Psoas muscle (tissue), 8 donors: ENCODE results near the gene PAFAH1B1. TPM values are rescaled to one million over a fixed set of nuclear protein-coding genes. Genes with fewer than 3 reads are reported as not detected.

Experiments used
- ATAC-seq, 4 donors: fragments of 200-7000 bp; cut with Tn5 transposase; one replicate each; pipeline ENCODE4 v1.9.1; 2020; ENCODE audit warnings: moderate library complexity in 3 of 4, mild to moderate bottlenecking in 2 of 4
- DNase-seq, 2 donors: peaks; one replicate each; pipeline ENCODE4 v3.0.0-alpha.2; 2020
- H3K27ac ChIP-seq: fragments of 200-600 bp; one replicate; pipeline ENCODE4 v1.8.0; 2022
- H3K27me3 ChIP-seq, 3 donors: fragments of 200-600 bp in 1 of 3; one replicate each; pipeline versions ENCODE4 v1.6.1 to v1.8.0; 2013 to 2022; ENCODE audit warnings: low read length in 2 of 3, mild to moderate bottlenecking in 2 of 3, moderate library complexity in 1 of 3; ENCODE audit not compliant: insufficient read depth in 3 of 3
- H3K36me3 ChIP-seq, 2 donors: fragments of 200-600 bp in 1 of 2; one replicate each; pipeline versions ENCODE4 v1.6.1 to v1.8.0; 2013 to 2022; ENCODE audit warnings: low read depth in 1 of 2, mild to moderate bottlenecking in 1 of 2, moderate library complexity in 1 of 2; ENCODE audit not compliant: insufficient read depth in 1 of 2
- H3K4me1 ChIP-seq: fragments of 200-600 bp; one replicate; pipeline ENCODE4 v1.8.0; 2022
- H3K4me3 ChIP-seq: fragments of 200-600 bp; one replicate; pipeline ENCODE4 v1.8.0; 2022; ENCODE audit warnings: mild to moderate bottlenecking
- H3K9me3 ChIP-seq: fragments of 200-600 bp; one replicate; pipeline ENCODE4 v1.8.0; 2022
- CTCF ChIP-seq: fragments of 200-600 bp; IDR thresholded peaks from one replicate; pipeline ENCODE4 v1.8.0; 2022; ENCODE audit warnings: antibody characterized with exemption
- whole genome bisulfite sequencing, 3 donors: extraction: QIAGEN DNeasy Blood & Tissue Kit; methylation state at CpG; one replicate each; pipeline versions ENCODE4 v1.1.6 to v1.1.7; 2013; 5-methylcytosine and 5-hydroxymethylcytosine counted together
- intact Hi-C, 2 donors: fragments of 100-400 bp; cut with DNase I; formaldehyde crosslinking; loops; one replicate each; pipeline versions ENCODE4 v1.11.0 to v1.14.2; 2022
- polyA plus RNA-seq, 3 donors: library from polyadenylated mRNA; stranded (reverse); fragments of 200-250 nt; gene quantifications; one replicate each; pipeline ENCODE4 v1.2.3, GENCODE V29; 2013
- total RNA-seq, 4 donors: library from RNA; stranded (reverse); fragmentation: NEBNext Ultra II Directional in 2 of 4; extraction: Animal tissue kit (Norgen Biotek cat#: 25700) in 2 of 4; gene quantifications; one replicate each; pipeline versions ENCODE4 v1.2.1 to v1.2.4, GENCODE V29; 2021 to 2023
- donor health status: healthy with polysubstance abuse.
- donor health status: DM: no; HTN: no; CAD: no; lungs with moderate emphysema.
- donor health status: Bipolar disorder and iron deficiency.
- donor health status: healthy.
- donor health status: DM: yes; HTN: yes; CAD: no.
- donor health status: DM: no; HTN: no; CAD: no.
- donor health status: DM: no; HTN: no; CAD: no.
- donor health status: DM: yes; HTN: yes; CAD: no.

PAFAH1B1 gene
- total and polyA plus RNA-seq, 7 donors = 43.8 to 168 (median 141) TPM

- peaks cover 59% of the 10 kb centered on the region for H3K4me1 ChIP-seq
- peak; percentile 86 to 95 for DNase-seq
- peak overlapping the region; percentile 91 for H3K27ac ChIP-seq
- no peaks in the 10 kb centered on the region for H3K9me3 ChIP-seq
- H3K36me3 ChIP-seq = peaks cover 3 to 14% of the 10 kb centered on the region in 2 donors
- H3K27me3 ChIP-seq = no peaks in the 10 kb centered on the region
- WGBS, 3 donors = 23 to 36% (median 23%) methylated on average over 10 to 13 of the region's 13 CpGs
- ATAC-seq = peak; percentile 66 to 71 (median 67)
- intact Hi-C loops = loop anchor here (2.0 to 10.0 kb wide), 5 partner anchors 21 to 291 kb away; partner anchors contain the start of gene METTL16 (in 2 of the 2)
- peak overlapping the region; percentile 82 for H3K4me3 ChIP-seq
- TF ChIP-seq CTCF = peak; percentile 53
Observed at GRCh38 chr17:2707721-2708584, 114.5 kb downstream of the PAFAH1B1 start.

- WGBS, 3 donors = 49 to 65% (median 54%) methylated on average over 20 to 21 of the region's 21 CpGs
- DNase-seq (peak in 1 of 2 donors; percentile 60), ATAC-seq (no peak)
- Histone ChIP-seq H3K27me3 (no peaks in the 10 kb centered on the region), H3K36me3 (peaks cover 0 to 7% of the 10 kb centered on the region in 2 donors), H3K4me1 (peaks cover 61% of the 10 kb centered on the region), H3K27ac (peak overlapping the region; percentile 91), H3K4me3 (peak overlapping the region; percentile 82), H3K9me3 (no peaks in the 10 kb centered on the region)
- intact Hi-C loops = loop anchor here (5.0 to 10.0 kb wide), 3 partner anchors 194 to 291 kb away; partner anchors contain the start of gene METTL16 (in 2 of the 2)
- TF ChIP-seq CTCF = no peak
Observed at GRCh38 chr17:2708585-2709182, 115.2 kb downstream of the PAFAH1B1 start.

GRCh38 chr17:2709183-2709661 lies 115.8 kb downstream of the PAFAH1B1 start:
- no peaks in the 10 kb centered on the region for H3K9me3 ChIP-seq
- DNase-seq (peak; percentile 56 to 65), ATAC-seq (no peak)
- intact Hi-C loops = loop anchor here (5.0 to 10.0 kb wide), 3 partner anchors 194 to 292 kb away; partner anchors contain the start of gene METTL16 (in 2 of the 2)
- H3K27me3 ChIP-seq = no peaks in the 10 kb centered on the region
- H3K4me3 ChIP-seq = peak overlapping the region; percentile 82
- WGBS, 3 donors = 25 to 44% (median 30%) methylated on average over 10 of the region's 10 CpGs
- TF ChIP-seq CTCF = no peak
- peaks cover 0 to 2% of the 10 kb centered on the region in 2 donors for H3K36me3 ChIP-seq
- H3K4me1 ChIP-seq = peaks cover 61% of the 10 kb centered on the region
- peak overlapping the region; percentile 91 for H3K27ac ChIP-seq

GRCh38 chr17:2710071-2710802 lies 116.8 kb downstream of the PAFAH1B1 start:
- Histone ChIP-seq H3K9me3 (no peaks in the 10 kb centered on the region), H3K27ac (peak overlapping the region; percentile 91), H3K4me1 (peaks cover 58% of the 10 kb centered on the region), H3K27me3 (no peaks in the 10 kb centered on the region), H3K4me3 (peak overlapping the region; percentile 82), H3K36me3 (no peaks in the 10 kb centered on the region)
- DNase-seq (no peak), ATAC-seq (no peak)
- WGBS, 3 donors = 17 to 19% (median 17%) methylated on average over 16 of the region's 16 CpGs
- intact Hi-C loops = loop anchor here in 1 of 2 donors (5.0 kb wide), 1 partner anchor 118 kb away; the partner anchor contains the start of gene PAFAH1B1
- no peak for TF ChIP-seq CTCF
